Endothelial cell of umbilical vein (primary cell): ENCODE measurements around the gene SPATS2L. TPM values are rescaled to one million over a fixed set of nuclear protein-coding genes. Genes with fewer than 3 reads are reported as not detected.

Source experiments
- BruUV-seq: library from RNA; stranded (reverse); fragments of 400-500 nt; replicated peaks from 2 replicates; lab custom pipeline; 2021; lab: Mats Ljungman, UMichigan
- CTCF ChIA-PET: fragments of 300-600, 350-600 bp; sonication (Branson Sonifier 250); formaldehyde crosslinking; loops from one replicate; lab custom pipeline; 2021; ENCODE audit warnings: antibody characterized with exemption, inconsistent platforms; lab: Charles Lee
- POLR2A ChIA-PET: fragments of 300-600, 350-600 bp; sonication (Branson Sonifier 250); formaldehyde crosslinking; loops from one replicate; lab custom pipeline; 2021; ENCODE audit warnings: antibody characterized with exemption, inconsistent platforms; lab: Charles Lee
- DNase-seq: peaks from one replicate; pipeline ENCODE4 v3.0.0-alpha.2; 2011; ENCODE audit warnings: low read depth, low spot score
- FAIRE-seq: peaks from 2 replicates; lab custom pipeline; 2011; peaks lifted over from hg19 to GRCh38; lab: Jason Lieb, UNC
- H2AFZ ChIP-seq: 2 replicates; pipeline ENCODE4 v1.6.0; 2012; ENCODE audit warnings: low read depth, low read length, control low read depth, inconsistent platforms
- H3K27ac ChIP-seq: 2 replicates; pipeline ENCODE4 v1.5.1; 2011; ENCODE audit warnings: low read depth, mild to moderate bottlenecking, control low read depth, low read length, moderate library complexity; ENCODE audit not compliant: insufficient read depth
- H3K27me3 ChIP-seq, 2 experiments: 2 replicates each; pipeline versions ENCODE4 v1.6.0 to v1.6.1; 2011; ENCODE audit warnings: low read length in 2 of 2, mixed read lengths in 1 of 2; ENCODE audit not compliant: control insufficient read depth in 2 of 2, insufficient read depth in 2 of 2
- H3K36me3 ChIP-seq, 2 experiments: 2 replicates in 1 of 2; 3 replicates in 1 of 2; pipeline ENCODE4 v1.5.1; 2011; ENCODE audit warnings: low read length in 2 of 2, mild to moderate bottlenecking in 1 of 2, moderate library complexity in 1 of 2; ENCODE audit not compliant: control insufficient read depth in 2 of 2, insufficient read depth in 2 of 2; ENCODE audit errors: extremely low read depth in 1 of 2
- H3K4me1 ChIP-seq: 3 replicates; pipeline ENCODE4 v1.5.1; 2011; ENCODE audit warnings: mild to moderate bottlenecking, low read length; ENCODE audit not compliant: control insufficient read depth, insufficient read depth; ENCODE audit errors: extremely low read depth
- H3K4me2 ChIP-seq: 2 replicates; pipeline ENCODE4 v1.6.1; 2011; ENCODE audit warnings: low read length, control low read depth, mixed read lengths; ENCODE audit not compliant: insufficient read depth
- H3K4me3 ChIP-seq, 3 experiments: fragments of 200-600 bp in 1 of 3; sonication (generic), shearing (Covaris generic) in 1 of 3; replicated peaks in 1 of 3; 2 replicates each; pipeline ENCODE4 v1.5.1; 2011 to 2016; ENCODE audit warnings: control low read depth in 3 of 3, low read length in 3 of 3, mild to moderate bottlenecking in 2 of 3, inconsistent platforms in 1 of 3, low read depth in 1 of 3, moderate library complexity in 1 of 3; ENCODE audit not compliant: insufficient read depth in 1 of 3
- H3K79me2 ChIP-seq: 2 replicates; pipeline ENCODE4 v1.6.0; 2012; ENCODE audit warnings: low read length, inconsistent platforms; ENCODE audit not compliant: control insufficient read depth, insufficient read depth
- H3K9ac ChIP-seq: replicated peaks from 2 replicates; pipeline ENCODE3; 2011; ENCODE audit warnings: low read length, control low read depth; ENCODE audit not compliant: insufficient read depth; ENCODE audit errors: extremely low read depth
- H3K9me1 ChIP-seq: replicated peaks from 3 replicates; pipeline ENCODE4 v1.6.0; 2011; ENCODE audit warnings: mild to moderate bottlenecking, low read length; ENCODE audit not compliant: control insufficient read depth, insufficient read depth; ENCODE audit errors: extremely low read depth
- H3K9me3 ChIP-seq: replicated peaks from 2 replicates; pipeline ENCODE4 v1.5.1; 2012; ENCODE audit warnings: low read length, inconsistent platforms; ENCODE audit not compliant: control insufficient read depth, insufficient read depth
- H4K20me1 ChIP-seq: replicated peaks from 2 replicates; pipeline ENCODE3; 2011; ENCODE audit warnings: mild to moderate bottlenecking, low read length; ENCODE audit not compliant: control insufficient read depth, insufficient read depth; ENCODE audit errors: extremely low read depth
- EZH2 ChIP-seq: IDR thresholded peaks from 2 replicates; pipeline ENCODE4 v1.6.1; 2012; ENCODE audit warnings: borderline replicate concordance, low read depth, mild to moderate bottlenecking, moderate library complexity, low read length, inconsistent platforms; ENCODE audit not compliant: severe bottlenecking
- FOS ChIP-seq: IDR thresholded peaks from 2 replicates; pipeline ENCODE4 v1.6.1; 2011; ENCODE audit warnings: mild to moderate bottlenecking, low read length, moderate library complexity, borderline replicate concordance; ENCODE audit not compliant: insufficient read depth
- GATA2 ChIP-seq: IDR thresholded peaks from 2 replicates; pipeline ENCODE4 v1.7.0; 2011; ENCODE audit warnings: low read depth, mild to moderate bottlenecking, moderate library complexity, mixed read lengths, low read length; ENCODE audit not compliant: insufficient read length, insufficient read depth
- JUN ChIP-seq: IDR thresholded peaks from 2 replicates; pipeline ENCODE4 v1.6.1; 2011; ENCODE audit warnings: borderline replicate concordance, low read depth; ENCODE audit not compliant: insufficient read length, insufficient read depth
- MYC ChIP-seq: IDR thresholded peaks from one replicate; pipeline ENCODE4 v1.6.1; 2011; ENCODE audit warnings: mild to moderate bottlenecking, low read depth, low read length
- POLR2A ChIP-seq: IDR thresholded peaks from 2 replicates; pipeline ENCODE4 v1.6.1; 2012; ENCODE audit warnings: low read depth, mild to moderate bottlenecking, control low read depth, low read length
- POLR2AphosphoS5 ChIP-seq: IDR thresholded peaks from 2 replicates; pipeline ENCODE4 v1.6.1; 2012; ENCODE audit warnings: low read depth, mild to moderate bottlenecking, control low read depth, low read length, moderate library complexity; ENCODE audit not compliant: insufficient read depth
- dilution Hi-C: fragments of 300-500 bp; cut with MboI; formaldehyde crosslinking; loops from one replicate; pipeline ENCODE4 v1.15.0; 2019; ENCODE audit warnings: low sequenced_read_pairs; ENCODE audit not compliant: extremely low pct_ligation_motif_present
- intact Hi-C: fragments of 100-400 bp; cut with micrococcal nuclease; formaldehyde crosslinking; loops from one replicate; pipeline ENCODE4 v1.10.0; 2022
- polyA plus RNA-seq, 4 experiments: library from polyadenylated mRNA; depleted of rRNA in 3 of 4; stranded (reverse) in 3 of 4; unstranded in 1 of 4; fragments of >200 nt; gene quantifications; 2 replicates each; pipeline versions ENCODE4 v1.2.1 to v1.2.3, GENCODE V29; 2011 to 2012; ENCODE audit warnings: missing spikeins in 1 of 4
- total RNA-seq: library from RNA; stranded (reverse); gene quantifications from 2 replicates; pipeline ENCODE4 v1.2.3, GENCODE V29; 2021
- TF ChIP-seq, protein P1 (sequence below), 2 donors: IDR thresholded peaks; 1 replicate in 1 of 2; 2 replicates in 1 of 2; pipeline ENCODE4 v1.5.1; 2011; ENCODE audit warnings: low read length in 2 of 2, mild to moderate bottlenecking in 2 of 2, moderate library complexity in 2 of 2, control low read depth in 1 of 2, inconsistent platforms in 1 of 2, low read depth in 1 of 2; ENCODE audit not compliant: insufficient read depth in 1 of 2; ENCODE audit errors: extremely low read depth in 1 of 2
- TF ChIP-seq, protein P2 (sequence below): IDR thresholded peaks from 2 replicates; pipeline ENCODE4 v1.6.1; 2011; ENCODE audit not compliant: insufficient read depth, insufficient read length

SPATS2L gene
- total and polyA plus RNA-seq, 2 donors (not counting 3 experiments of a cell fraction or from before 2014, with no cell fraction given): 29.1 to 72.9 TPM

- Histone ChIP-seq H3K27ac (no peak overlapping the region), H3K4me1 (no peaks in the 10 kb centered on the region), H3K9me1 (no peaks in the 10 kb centered on the region), H3K4me3 (no peak overlapping the region), H3K36me3 (no peaks in the 10 kb centered on the region), H3K9ac (no peak overlapping the region), H2AFZ (no peak overlapping the region), H3K79me2 (no peaks in the 10 kb centered on the region), H3K4me2 (no peak overlapping the region), H4K20me1 (no peaks in the 10 kb centered on the region), H3K27me3 (peaks cover 5 to 9% of the 10 kb centered on the region in 2 experiments), H3K9me3 (no peaks in the 10 kb centered on the region)
- intact Hi-C loops (no loop called here), dilution Hi-C loops (no loop called here)
- DNase-seq: no peak
- ChIA-PET POLR2A (no interaction called here), CTCF (interaction anchor here (0.9 kb wide), 1 partner anchor 205 kb away, joined by 3 read pairs; no protein-coding TSS in a partner anchor)
- no TSS peak for BruUV-seq
- TF ChIP-seq POLR2A (no peak), MYC (no peak), JUN (no peak), GATA2 (no peak), EZH2 (no peak), POLR2AphosphoS5 (no peak), FOS (no peak)
- TF ChIP-seq, protein P1, sequence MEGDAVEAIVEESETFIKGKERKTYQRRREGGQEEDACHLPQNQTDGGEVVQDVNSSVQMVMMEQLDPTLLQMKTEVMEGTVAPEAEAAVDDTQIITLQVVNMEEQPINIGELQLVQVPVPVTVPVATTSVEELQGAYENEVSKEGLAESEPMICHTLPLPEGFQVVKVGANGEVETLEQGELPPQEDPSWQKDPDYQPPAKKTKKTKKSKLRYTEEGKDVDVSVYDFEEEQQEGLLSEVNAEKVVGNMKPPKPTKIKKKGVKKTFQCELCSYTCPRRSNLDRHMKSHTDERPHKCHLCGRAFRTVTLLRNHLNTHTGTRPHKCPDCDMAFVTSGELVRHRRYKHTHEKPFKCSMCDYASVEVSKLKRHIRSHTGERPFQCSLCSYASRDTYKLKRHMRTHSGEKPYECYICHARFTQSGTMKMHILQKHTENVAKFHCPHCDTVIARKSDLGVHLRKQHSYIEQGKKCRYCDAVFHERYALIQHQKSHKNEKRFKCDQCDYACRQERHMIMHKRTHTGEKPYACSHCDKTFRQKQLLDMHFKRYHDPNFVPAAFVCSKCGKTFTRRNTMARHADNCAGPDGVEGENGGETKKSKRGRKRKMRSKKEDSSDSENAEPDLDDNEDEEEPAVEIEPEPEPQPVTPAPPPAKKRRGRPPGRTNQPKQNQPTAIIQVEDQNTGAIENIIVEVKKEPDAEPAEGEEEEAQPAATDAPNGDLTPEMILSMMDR (IDR thresholded peaks at IDR 0.05; ENCODE audit: extremely low read depth in 1 of 2, insufficient read depth in 1 of 2, low read depth in 1 of 2, low read length in 2 of 2): no peak
- TF ChIP-seq, protein P2, sequence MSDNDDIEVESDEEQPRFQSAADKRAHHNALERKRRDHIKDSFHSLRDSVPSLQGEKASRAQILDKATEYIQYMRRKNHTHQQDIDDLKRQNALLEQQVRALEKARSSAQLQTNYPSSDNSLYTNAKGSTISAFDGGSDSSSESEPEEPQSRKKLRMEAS: no peak
- FAIRE-seq: no peak
Observed at GRCh38 chr2:200275295-200276013, 31.0 kb upstream of the SPATS2L start.
